ENCODE data around the gene HECW1. TPM values are rescaled to one million over a fixed set of nuclear protein-coding genes. Genes with fewer than 3 reads are reported as not detected.
A peak's percentile ranks its signal among the peaks of the same experiment; 100 is the strongest.
"Not testable (repeated sequence)": the region's sequence is repeated elsewhere in the genome, so short reads cannot be mapped to it uniquely, and the experiment has no call there.

The HECW1 gene
- total RNA-seq, 1 donor from 2014 or later = not detected

DNA sequence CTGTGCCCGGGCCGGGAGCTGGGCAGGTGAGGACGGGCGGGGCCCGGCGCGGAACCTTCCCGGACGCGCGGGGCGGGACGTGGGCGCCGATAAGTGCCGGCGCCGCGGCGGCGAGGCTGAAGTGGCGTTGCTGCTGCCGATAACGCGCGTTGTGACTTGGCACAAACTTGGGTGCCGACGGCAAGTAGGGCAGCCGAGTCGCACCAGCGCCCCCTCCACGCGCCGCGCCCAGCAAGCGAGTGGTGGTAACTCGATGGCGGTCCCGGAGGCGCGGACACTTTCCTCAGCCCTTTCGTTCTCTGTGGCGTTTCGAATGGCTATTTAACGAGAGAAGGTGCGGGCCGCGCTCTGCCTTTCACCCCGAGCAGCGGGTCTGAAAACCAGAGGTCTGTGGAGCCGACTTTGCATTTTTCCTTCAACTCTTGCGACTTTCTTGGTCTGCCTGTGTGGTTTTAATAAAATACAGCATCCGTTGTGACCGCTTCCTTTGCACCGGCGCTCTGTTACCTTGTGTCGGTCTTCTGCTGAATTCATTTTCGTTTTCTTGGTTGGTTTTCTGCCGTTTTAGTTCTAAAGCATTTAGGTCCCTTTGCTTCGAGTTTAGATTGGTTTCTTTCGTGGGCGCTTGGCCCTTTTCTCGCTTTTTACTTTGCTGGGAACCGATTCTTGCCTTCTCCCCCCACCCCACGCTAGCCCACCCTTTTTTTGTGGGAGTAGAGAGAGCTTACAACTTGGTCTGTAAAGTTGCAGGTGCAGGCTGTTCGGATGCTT, 471.2 kb downstream of the HECW1 start:
- peaks cover 38% of the 10 kb centered on the region for H3K4me1 Mint-ChIP-seq (ENCODE audit: low read depth)
- H3K27me3 Mint-ChIP-seq (ENCODE audit: low read depth) = peaks cover 19% of the 10 kb centered on the region
- DNase-seq (ENCODE audit: low spot score) = peak; percentile 63
- no peaks in the 10 kb centered on the region for H3K9me3 Mint-ChIP-seq
- intact Hi-C loops (cut with micrococcal nuclease) = loop anchor here (1.0 to 5.0 kb wide), 4 partner anchors 8 to 274 kb away; partner anchors contain the start of gene COA1
- H3K4me3 Mint-ChIP-seq (ENCODE audit: low read depth) = peak overlapping the region; percentile 91
- H3K36me3 Mint-ChIP-seq (ENCODE audit: low read depth) = peaks cover 4% of the 10 kb centered on the region
- H3K27ac Mint-ChIP-seq = peak overlapping the region; percentile 91

DNA sequence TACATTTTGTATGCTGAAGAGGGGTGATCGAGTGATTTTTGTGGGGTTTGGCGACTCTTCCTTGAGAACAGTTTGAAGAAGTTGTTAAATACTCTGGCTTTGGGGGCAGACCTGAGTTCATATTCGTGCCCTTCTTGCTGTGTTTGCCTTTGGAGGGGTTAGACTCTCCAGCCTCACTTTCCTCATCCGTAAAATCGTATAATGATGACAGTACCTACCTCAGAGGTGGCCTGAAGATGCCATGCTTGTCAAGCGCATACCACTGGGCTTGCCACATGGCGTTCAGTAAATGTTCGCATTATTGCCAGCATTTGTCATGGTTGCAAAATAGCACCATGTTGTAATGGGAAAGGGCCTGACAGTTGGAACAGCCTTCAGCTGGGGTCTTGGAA, 471.7 kb downstream of the HECW1 start:
- Mint-ChIP-seq H3K36me3 (ENCODE audit: low read depth) (peaks cover 9% of the 10 kb centered on the region), H3K4me1 (ENCODE audit: low read depth) (peaks cover 43% of the 10 kb centered on the region), H3K27ac (peak overlapping the region; percentile 91), H3K4me3 (ENCODE audit: low read depth) (peak overlapping the region; percentile 91), H3K27me3 (ENCODE audit: low read depth) (peaks cover 19% of the 10 kb centered on the region), H3K9me3 (no peaks in the 10 kb centered on the region)
- DNase-seq (ENCODE audit: low spot score) = peak; percentile 22
- intact Hi-C loops (cut with micrococcal nuclease) = loop anchor here (5.0 kb wide), 1 partner anchor 273 kb away; no protein-coding TSS in a partner anchor

DNA sequence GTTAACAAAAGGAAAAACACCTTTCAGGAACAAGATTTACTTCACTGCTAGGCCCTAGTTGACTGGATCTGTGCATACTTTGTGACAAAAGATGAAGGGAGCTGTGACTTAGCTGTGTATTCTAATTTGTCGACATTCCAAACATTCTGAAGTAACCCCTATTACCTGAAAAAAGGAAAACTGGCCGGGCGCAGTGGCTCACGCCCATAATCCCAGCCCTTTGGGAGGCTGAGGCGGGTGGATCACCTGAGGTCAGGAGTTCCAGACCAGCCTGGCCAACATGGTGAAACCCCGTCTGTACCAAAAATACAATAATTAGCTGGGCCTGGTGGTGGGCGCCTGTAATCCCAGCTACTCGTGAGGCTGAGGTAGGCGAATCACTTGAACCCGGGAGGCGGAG, 472.3 kb downstream of the HECW1 start:
- not testable (repeated sequence) for H3K9me3 Mint-ChIP-seq; DNase-seq (ENCODE audit: low spot score)
- Mint-ChIP-seq H3K27me3 (ENCODE audit: low read depth) (peaks cover 19% of the 10 kb centered on the region), H3K27ac (peak overlapping the region; percentile 91), H3K4me3 (ENCODE audit: low read depth) (peak overlapping the region; percentile 91), H3K36me3 (ENCODE audit: low read depth) (peaks cover 12% of the 10 kb centered on the region), H3K4me1 (ENCODE audit: low read depth) (peaks cover 47% of the 10 kb centered on the region)
- intact Hi-C loops (cut with micrococcal nuclease) = loop anchor here (5.0 kb wide), 2 partner anchors 273 to 1702 kb away; no protein-coding TSS in a partner anchor

DNA sequence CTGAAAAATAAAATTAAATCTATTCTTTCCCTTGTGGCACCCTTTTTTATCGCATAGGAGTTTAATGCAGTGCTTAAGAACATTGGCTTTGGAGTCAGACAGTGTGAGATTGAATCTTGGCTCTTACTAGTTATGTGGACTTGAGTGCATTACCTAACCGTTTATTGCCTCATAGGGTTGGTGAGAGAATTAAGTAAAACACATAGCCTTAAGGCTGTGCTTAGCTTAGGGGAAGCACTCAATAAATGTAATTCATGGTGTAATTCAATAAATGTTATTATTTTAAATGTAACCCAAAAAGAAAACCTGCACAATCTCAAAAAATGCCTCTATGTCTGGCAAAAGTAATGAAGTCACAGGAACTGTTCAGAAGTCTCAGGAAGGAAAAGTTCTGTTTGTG, 473.1 kb downstream of the HECW1 start:
- Mint-ChIP-seq H3K27me3 (ENCODE audit: low read depth) (peaks cover 17% of the 10 kb centered on the region), H3K4me1 (ENCODE audit: low read depth) (peaks cover 55% of the 10 kb centered on the region), H3K9me3 (no peaks in the 10 kb centered on the region), H3K4me3 (ENCODE audit: low read depth) (peak overlapping the region; percentile 91), H3K27ac (peak overlapping the region; percentile 83), H3K36me3 (ENCODE audit: low read depth) (peaks cover 17% of the 10 kb centered on the region)
- intact Hi-C loops (cut with micrococcal nuclease) = loop anchor here (5.0 kb wide), 1 partner anchor 1703 kb away; no protein-coding TSS in a partner anchor
- DNase-seq (ENCODE audit: low spot score) = no peak

DNA sequence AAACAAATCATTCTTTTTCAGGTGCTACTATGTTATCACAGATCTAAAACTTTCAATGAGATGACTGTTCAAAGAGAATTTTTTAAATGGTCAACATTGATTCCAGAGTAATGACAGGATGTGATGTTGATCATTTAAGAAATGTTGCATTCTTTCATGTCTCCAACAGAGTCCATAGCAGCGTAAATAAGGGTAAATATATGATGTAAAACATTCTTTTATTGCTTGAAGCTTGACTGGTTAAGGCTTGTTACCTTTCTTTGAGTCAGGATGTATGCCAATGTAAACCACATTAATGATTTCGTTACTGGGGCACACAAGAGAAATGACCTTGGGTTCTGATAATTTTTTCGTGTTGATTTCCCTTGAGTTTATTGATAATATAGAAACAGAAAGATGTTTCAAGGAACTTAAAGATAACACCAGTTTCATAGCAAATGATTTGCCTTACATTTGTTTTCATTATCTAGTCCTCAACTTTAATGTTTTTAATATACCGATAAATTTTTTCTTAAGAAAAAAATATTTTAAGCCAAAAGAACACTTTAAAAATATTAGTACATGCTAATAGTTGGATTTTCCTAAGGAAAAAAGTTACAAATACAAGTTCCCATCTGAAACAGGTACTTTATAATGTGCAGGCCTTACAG, 473.9 kb downstream of the HECW1 start:
- H3K27ac Mint-ChIP-seq = peak overlapping the region; percentile 83
- no peak for DNase-seq (ENCODE audit: low spot score)
- H3K36me3 Mint-ChIP-seq (ENCODE audit: low read depth) = peaks cover 20% of the 10 kb centered on the region
- peak overlapping the region; percentile 91 for H3K4me3 Mint-ChIP-seq (ENCODE audit: low read depth)
- intact Hi-C loops (cut with micrococcal nuclease) = loop anchor here (1.0 to 5.0 kb wide), 4 partner anchors 27 to 1704 kb away; no protein-coding TSS in a partner anchor
- peaks cover 10% of the 10 kb centered on the region for H3K27me3 Mint-ChIP-seq (ENCODE audit: low read depth)
- H3K9me3 Mint-ChIP-seq = no peaks in the 10 kb centered on the region
- peaks cover 60% of the 10 kb centered on the region for H3K4me1 Mint-ChIP-seq (ENCODE audit: low read depth)

DNA sequence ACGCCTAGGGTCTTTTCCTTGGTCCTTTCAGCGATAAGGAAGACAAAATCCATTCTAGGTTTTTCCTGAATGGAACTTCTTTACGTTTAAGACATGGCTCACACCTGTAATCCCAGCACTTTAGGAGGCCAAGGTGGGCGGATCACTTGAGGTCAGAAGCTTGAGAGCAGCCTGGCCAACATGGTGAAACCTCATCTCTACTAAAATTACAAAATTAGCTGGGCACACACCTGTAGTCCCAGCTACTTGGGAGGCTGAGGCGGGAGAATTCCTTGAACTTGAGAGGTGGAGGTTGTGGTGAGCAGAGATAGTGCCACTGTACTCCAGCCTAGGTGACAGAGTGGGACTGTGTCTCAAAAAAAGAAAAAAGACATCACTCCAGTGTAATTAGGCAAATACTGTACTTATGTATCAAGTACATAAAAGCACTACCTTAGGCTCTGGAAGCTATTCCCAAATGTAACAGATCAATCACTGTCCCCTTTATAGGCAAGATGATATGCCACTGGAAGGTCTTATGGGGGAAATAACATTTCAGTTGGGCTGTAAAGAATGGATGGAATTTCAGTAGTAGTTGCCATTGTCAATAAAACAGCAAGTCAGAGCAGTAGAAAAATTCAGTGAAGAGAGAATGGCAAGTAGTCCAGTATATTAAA, 476.2 kb downstream of the HECW1 start:
- Mint-ChIP-seq H3K27me3 (ENCODE audit: low read depth) (no peaks in the 10 kb centered on the region), H3K27ac (no peak overlapping the region), H3K36me3 (ENCODE audit: low read depth) (peaks cover 30% of the 10 kb centered on the region), H3K9me3 (no peaks in the 10 kb centered on the region), H3K4me1 (ENCODE audit: low read depth) (peaks cover 71% of the 10 kb centered on the region), H3K4me3 (ENCODE audit: low read depth) (peak overlapping the region; percentile 47)
- DNase-seq (ENCODE audit: low spot score) = no peak
- intact Hi-C loops (cut with micrococcal nuclease) = loop anchor here (5.0 kb wide), 1 partner anchor 1706 kb away; no protein-coding TSS in a partner anchor

DNA sequence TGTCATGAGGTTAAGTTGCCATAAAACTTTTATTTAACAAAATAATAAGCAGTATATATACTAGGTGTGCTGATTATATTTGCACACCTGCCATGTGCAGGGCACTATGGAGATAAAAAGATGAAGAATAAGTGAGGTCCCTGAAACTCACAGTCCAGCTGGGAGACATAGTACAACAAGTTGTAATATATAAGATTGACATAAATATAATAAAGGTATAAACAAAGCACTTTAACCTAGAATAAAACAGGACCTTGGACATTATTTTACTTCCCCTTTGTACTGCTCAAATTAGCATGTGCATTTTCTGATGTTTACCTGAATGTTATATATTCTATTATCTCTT, 476.7 kb downstream of the HECW1 start:
- Mint-ChIP-seq H3K36me3 (ENCODE audit: low read depth) (peaks cover 33% of the 10 kb centered on the region), H3K27ac (no peak overlapping the region), H3K4me3 (ENCODE audit: low read depth) (no peak overlapping the region), H3K9me3 (no peaks in the 10 kb centered on the region), H3K27me3 (ENCODE audit: low read depth) (no peaks in the 10 kb centered on the region), H3K4me1 (ENCODE audit: low read depth) (peaks cover 75% of the 10 kb centered on the region)
- intact Hi-C loops (cut with micrococcal nuclease) = loop anchor here (5.0 kb wide), 1 partner anchor 1707 kb away; no protein-coding TSS in a partner anchor
- no peak for DNase-seq (ENCODE audit: low spot score)

DNA sequence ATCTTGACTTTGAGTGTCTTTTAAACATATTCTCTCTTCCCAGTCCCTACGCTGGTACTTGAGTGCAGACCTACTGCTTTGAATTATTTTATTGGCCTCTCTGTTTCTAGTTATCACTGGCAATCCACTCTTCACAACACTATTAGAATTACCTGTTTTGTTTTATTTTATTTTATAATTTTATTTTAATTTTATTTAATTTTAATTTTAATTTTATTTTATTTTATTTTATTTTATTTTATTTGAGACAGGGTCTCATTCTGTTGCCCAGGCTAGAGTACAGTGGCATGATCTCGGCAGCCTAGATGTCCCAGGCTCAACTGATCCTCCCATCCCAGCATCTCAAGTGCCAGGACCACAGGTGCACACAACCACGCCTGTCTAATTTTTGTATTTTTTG, 477.3 kb downstream of the HECW1 start:
- Mint-ChIP-seq H3K4me3 (ENCODE audit: low read depth) (no peak overlapping the region), H3K27ac (no peak overlapping the region), H3K27me3 (ENCODE audit: low read depth) (no peaks in the 10 kb centered on the region), H3K36me3 (ENCODE audit: low read depth) (peaks cover 37% of the 10 kb centered on the region), H3K4me1 (ENCODE audit: low read depth) (peaks cover 76% of the 10 kb centered on the region), H3K9me3 (no peaks in the 10 kb centered on the region)
- intact Hi-C loops (cut with micrococcal nuclease) = loop anchor here (5.0 kb wide), 2 partner anchors 657 to 1707 kb away; partner anchors contain the start of genes MRPL32 and PSMA2
- DNase-seq (ENCODE audit: low spot score) = no peak

DNA sequence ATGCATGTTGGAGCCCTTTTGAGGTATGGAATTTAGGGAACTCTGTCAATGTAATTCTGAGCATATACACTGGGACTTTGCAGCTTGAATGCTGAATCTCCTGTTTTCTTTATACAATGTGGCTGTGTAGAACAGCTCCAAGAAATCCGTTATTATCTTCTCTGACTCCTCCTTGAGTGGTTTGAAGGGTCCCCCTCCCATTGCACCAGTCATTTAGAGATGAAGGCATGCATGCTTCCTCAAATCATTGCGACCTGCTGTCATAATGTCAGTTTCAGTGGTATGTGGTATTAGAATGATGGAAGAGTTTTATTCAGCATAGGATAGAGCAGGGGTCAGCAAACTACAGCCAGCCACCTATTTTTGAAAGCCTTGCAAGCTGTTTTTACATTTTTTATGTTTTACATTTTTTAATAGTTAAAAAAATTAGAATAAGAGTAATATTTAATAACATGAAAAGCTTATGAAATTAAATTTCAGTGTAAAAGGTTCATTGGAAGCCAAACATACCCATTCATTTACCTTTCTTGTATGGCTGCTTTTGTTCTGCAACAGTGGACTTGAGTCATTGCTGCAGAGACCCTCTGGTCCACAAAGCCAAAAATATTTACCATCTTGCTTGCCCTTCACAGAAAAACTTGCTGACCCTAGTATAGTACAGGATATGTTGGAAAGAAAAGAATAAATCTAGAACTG, 478.6 kb downstream of the HECW1 start:
- Mint-ChIP-seq H3K4me1 (ENCODE audit: low read depth) (peaks cover 75% of the 10 kb centered on the region), H3K4me3 (ENCODE audit: low read depth) (no peak overlapping the region), H3K27me3 (ENCODE audit: low read depth) (no peaks in the 10 kb centered on the region), H3K36me3 (ENCODE audit: low read depth) (peaks cover 45% of the 10 kb centered on the region), H3K27ac (peak overlapping the region; percentile 23), H3K9me3 (no peaks in the 10 kb centered on the region)
- peak; percentile 24 for DNase-seq (ENCODE audit: low spot score)
- intact Hi-C loops (cut with micrococcal nuclease) = loop anchor here (1.0 to 5.0 kb wide), 3 partner anchors 8 to 659 kb away; partner anchors contain the start of genes MRPL32, PSMA2 and STK17A

DNA sequence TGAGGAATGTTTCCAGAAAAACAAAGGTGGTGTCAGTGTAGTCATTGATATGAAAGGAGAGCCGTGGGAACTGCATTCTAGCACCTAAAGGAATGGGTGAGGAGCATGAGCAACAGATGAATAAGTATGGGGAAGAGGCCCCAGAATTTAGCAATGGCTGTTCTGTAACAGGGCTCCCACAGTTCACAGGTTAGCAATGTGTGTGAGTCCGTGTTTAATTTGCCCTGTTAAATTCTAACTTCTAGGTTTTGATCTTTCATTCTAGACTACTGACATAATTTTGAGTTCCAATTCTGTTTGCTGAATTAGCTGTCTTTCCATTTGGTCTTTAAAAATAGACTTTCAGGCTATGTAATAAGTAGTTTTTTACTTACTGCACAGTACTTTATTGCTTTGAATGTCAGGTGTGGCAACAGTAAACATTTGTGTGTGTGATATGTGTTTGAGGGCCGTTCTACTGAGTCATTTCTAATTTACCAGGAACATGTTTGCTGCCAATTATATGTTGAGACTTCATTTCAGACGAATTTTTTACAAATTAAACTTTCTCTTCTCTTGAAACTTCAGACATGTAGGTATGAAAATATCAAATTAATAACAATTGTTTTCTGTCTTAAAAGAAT, 479.2 kb downstream of the HECW1 start:
- Mint-ChIP-seq H3K27ac (peak overlapping the region; percentile 10), H3K9me3 (no peaks in the 10 kb centered on the region), H3K4me1 (ENCODE audit: low read depth) (peaks cover 71% of the 10 kb centered on the region), H3K4me3 (ENCODE audit: low read depth) (no peak overlapping the region), H3K36me3 (ENCODE audit: low read depth) (peaks cover 50% of the 10 kb centered on the region), H3K27me3 (ENCODE audit: low read depth) (no peaks in the 10 kb centered on the region)
- no peak for DNase-seq (ENCODE audit: low spot score)
- intact Hi-C loops (cut with micrococcal nuclease) = loop anchor here (1.0 to 5.0 kb wide), 3 partner anchors 8 to 659 kb away; partner anchors contain the start of genes MRPL32, PSMA2 and STK17A

DNA sequence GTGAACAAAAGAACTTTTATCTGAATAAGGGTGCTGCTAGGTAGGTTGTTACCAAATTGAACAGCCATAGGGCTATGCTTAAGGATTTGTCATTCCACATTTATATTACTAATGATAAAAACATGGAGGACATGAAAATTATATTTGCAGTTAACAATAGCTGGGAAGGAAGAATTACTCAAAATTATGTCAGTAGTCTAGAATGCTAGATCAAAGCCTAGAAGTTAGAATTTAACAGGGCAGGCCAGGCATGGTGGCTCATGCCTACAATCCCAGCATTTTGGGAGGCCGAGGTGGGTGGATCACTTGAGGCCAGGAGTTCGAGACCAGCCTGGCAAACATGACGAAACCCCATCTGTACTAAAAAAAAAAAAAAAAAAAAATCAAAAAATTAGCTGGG, 479.9 kb downstream of the HECW1 start:
- intact Hi-C loops (cut with micrococcal nuclease) = loop anchor here (5.0 kb wide), 1 partner anchor 660 kb away; the partner anchor contains the start of genes MRPL32 and PSMA2
- Mint-ChIP-seq H3K4me1 (ENCODE audit: low read depth) (peaks cover 69% of the 10 kb centered on the region), H3K4me3 (ENCODE audit: low read depth) (no peak overlapping the region), H3K9me3 (no peaks in the 10 kb centered on the region), H3K27me3 (ENCODE audit: low read depth) (no peaks in the 10 kb centered on the region), H3K36me3 (ENCODE audit: low read depth) (peaks cover 55% of the 10 kb centered on the region), H3K27ac (no peak overlapping the region)
- no peak for DNase-seq (ENCODE audit: low spot score)

All from activated T-helper 2 cell treated with anti-CD3 and anti-CD28 coated beads, Interferon-gamma antibody, Interleukin-2, Interleukin-4, amounts not matched to agents 10 μg/mL and 5 μg/mL and 100 μg/mL, durations not matched to agents 14 hours and 24 hours and 36 hours (primary cell).